Small intestine (tissue), 7 donors: ENCODE results near the gene BRINP3. TPM values are rescaled to one million over a fixed set of nuclear protein-coding genes. Genes with fewer than 3 reads are reported as not detected.

ENCODE experiments used
- DNase-seq, 2 donors: peaks; one replicate each; pipeline versions ENCODE4 v3.0.0 to v3.0.0-alpha.2; 2013
- FAIRE-seq: peaks from 2 replicates; lab custom pipeline; 2012; peaks lifted over from hg19 to GRCh38; lab: Jason Lieb, UNC
- H3K27ac ChIP-seq, 3 donors: one replicate each; pipeline ENCODE4 v1.5.1; 2013; ENCODE audit warnings: low read length in 2 of 3, mild to moderate bottlenecking in 2 of 3, control low read depth in 1 of 3, inconsistent platforms in 1 of 3, low read depth in 1 of 3, moderate library complexity in 1 of 3
- H3K27me3 ChIP-seq, 3 donors: one replicate each; pipeline ENCODE4 v1.6.1; 2013; ENCODE audit warnings: low read length in 3 of 3, inconsistent platforms in 1 of 3; ENCODE audit not compliant: control insufficient read depth in 3 of 3, insufficient read depth in 3 of 3
- H3K36me3 ChIP-seq, 3 donors: one replicate each; pipeline ENCODE4 v1.6.1; 2013; ENCODE audit warnings: low read length in 3 of 3, inconsistent platforms in 1 of 3, low read depth in 1 of 3, mild to moderate bottlenecking in 1 of 3, moderate library complexity in 1 of 3; ENCODE audit not compliant: control insufficient read depth in 3 of 3, insufficient read depth in 2 of 3
- H3K4me1 ChIP-seq, 3 donors: one replicate each; pipeline ENCODE4 v1.6.1; 2013; ENCODE audit warnings: low read length in 2 of 3, inconsistent platforms in 1 of 3, low read depth in 1 of 3, mild to moderate bottlenecking in 1 of 3, moderate library complexity in 1 of 3; ENCODE audit not compliant: control insufficient read depth in 3 of 3, insufficient read depth in 2 of 3
- H3K4me3 ChIP-seq, 3 donors: one replicate each; pipeline ENCODE4 v1.5.1; 2013; ENCODE audit warnings: low read length in 3 of 3, control low read depth in 1 of 3, inconsistent platforms in 1 of 3, low read depth in 1 of 3, mild to moderate bottlenecking in 1 of 3, moderate library complexity in 1 of 3
- H3K9me3 ChIP-seq, 2 donors: one replicate each; pipeline ENCODE4 v1.6.1; 2013; ENCODE audit warnings: low read depth in 1 of 2, low read length in 1 of 2; ENCODE audit not compliant: control insufficient read depth in 2 of 2, insufficient read depth in 1 of 2
- WGBS, 3 donors: extraction: QIAGEN DNeasy Blood & Tissue Kit; methylation state at CpG; one replicate each; pipeline ENCODE4 v1.1.7; 2013; 5-methylcytosine and 5-hydroxymethylcytosine counted together
- polyA plus RNA-seq, 4 donors: library from polyadenylated mRNA; stranded (reverse) in 3 of 4; unstranded in 1 of 4; fragments of 200-250 nt in 3 of 4; fragments of 120-200 nt in 1 of 4; gene quantifications; one replicate each; pipeline versions ENCODE4 v1.2.1 to v1.2.3, GENCODE V29; 2013
- donor health status: healthy with polysubstance abuse.
- donor health status: control.
- donor health status: control.
- donor health status: Bipolar disorder and iron deficiency.
- donor health status: healthy.

The BRINP3 gene
- polyA plus RNA-seq, 4 donors, result 2.7 to 61.2 (median 7.8) TPM

- H3K9me3 ChIP-seq, result no peaks in the 10 kb centered on the region
- WGBS, 3 donors, result 39 to 61% (median 49%) methylated on average over 1 of the region's 1 CpG
Measured at GRCh38 chr1:190049314-190049713, 428.4 kb downstream of the BRINP3 start.

More at GRCh38 chr1:190049314-190049713, 428.4 kb downstream of the BRINP3 start:
- Histone ChIP-seq H3K36me3 (no peaks in the 10 kb centered on the region), H3K4me1 (no peaks in the 10 kb centered on the region), H3K27ac (no peak overlapping the region), H3K4me3 (no peak overlapping the region), H3K27me3 (no peaks in the 10 kb centered on the region)
- FAIRE-seq (no peak), DNase-seq (no peak)
